ENCODE measurements around the gene FGF18. TPM values are rescaled to one million over a fixed set of nuclear protein-coding genes. Genes with fewer than 3 reads are reported as not detected.

FGF18 gene
- total and polyA plus RNA-seq, 2 donors from 2014 or later = 0.39 to 1.8 TPM

GRCh38 chr5:171422902-171423663 lies 3.6 kb downstream of the FGF18 start:
- Histone ChIP-seq H3K4me1 (ENCODE audit: control insufficient read depth in 2 of 3, insufficient read depth in 2 of 3, low read depth in 1 of 3, low read length in 3 of 3) (peaks cover 0 to 17% (median 0%) of the 10 kb centered on the region in 3 donors), H3K9ac (ENCODE audit: low read length in 3 of 3) (no peak overlapping the region), H3K9me3 (ENCODE audit: control insufficient read depth in 2 of 3, insufficient read depth in 1 of 3, low read length in 3 of 3) (no peaks in the 10 kb centered on the region), H3K36me3 (ENCODE audit: control insufficient read depth in 2 of 3, insufficient read depth in 3 of 3, low read length in 3 of 3) (no peaks in the 10 kb centered on the region), H3K4me3 (ENCODE audit: low read length in 3 of 3) (no peak overlapping the region), H3K27me3 (ENCODE audit: control insufficient read depth, insufficient read depth, low read length) (peaks cover 2% of the 10 kb centered on the region), H3K27ac (ENCODE audit: low read depth in 2 of 2, low read length in 2 of 2) (no peak overlapping the region)
- intact Hi-C loops (cut with DNase I) = loop anchor here (10.0 kb wide), 1 partner anchor 472 kb away; no protein-coding TSS in a partner anchor
- FAIRE-seq (no peak), DNase-seq (peak; percentile 76 to 82 (median 79))
- TF ChIP-seq, protein P1, sequence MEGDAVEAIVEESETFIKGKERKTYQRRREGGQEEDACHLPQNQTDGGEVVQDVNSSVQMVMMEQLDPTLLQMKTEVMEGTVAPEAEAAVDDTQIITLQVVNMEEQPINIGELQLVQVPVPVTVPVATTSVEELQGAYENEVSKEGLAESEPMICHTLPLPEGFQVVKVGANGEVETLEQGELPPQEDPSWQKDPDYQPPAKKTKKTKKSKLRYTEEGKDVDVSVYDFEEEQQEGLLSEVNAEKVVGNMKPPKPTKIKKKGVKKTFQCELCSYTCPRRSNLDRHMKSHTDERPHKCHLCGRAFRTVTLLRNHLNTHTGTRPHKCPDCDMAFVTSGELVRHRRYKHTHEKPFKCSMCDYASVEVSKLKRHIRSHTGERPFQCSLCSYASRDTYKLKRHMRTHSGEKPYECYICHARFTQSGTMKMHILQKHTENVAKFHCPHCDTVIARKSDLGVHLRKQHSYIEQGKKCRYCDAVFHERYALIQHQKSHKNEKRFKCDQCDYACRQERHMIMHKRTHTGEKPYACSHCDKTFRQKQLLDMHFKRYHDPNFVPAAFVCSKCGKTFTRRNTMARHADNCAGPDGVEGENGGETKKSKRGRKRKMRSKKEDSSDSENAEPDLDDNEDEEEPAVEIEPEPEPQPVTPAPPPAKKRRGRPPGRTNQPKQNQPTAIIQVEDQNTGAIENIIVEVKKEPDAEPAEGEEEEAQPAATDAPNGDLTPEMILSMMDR (IDR thresholded peaks at IDR 0.05; ENCODE audit: borderline replicate concordance, extremely low read depth, insufficient read depth) = no peak

GRCh38 chr5:171424726-171425125 lies 5.3 kb downstream of the FGF18 start:
- DNase-seq = peak in 2 of 5 donors; percentile 35 to 51
- Histone ChIP-seq H3K36me3 (ENCODE audit: control insufficient read depth in 2 of 3, insufficient read depth in 3 of 3, low read length in 3 of 3) (no peaks in the 10 kb centered on the region), H3K4me1 (ENCODE audit: control insufficient read depth in 2 of 3, insufficient read depth in 2 of 3, low read depth in 1 of 3, low read length in 3 of 3) (peaks cover 0 to 10% (median 0%) of the 10 kb centered on the region in 3 donors), H3K9me3 (ENCODE audit: control insufficient read depth in 2 of 3, insufficient read depth in 1 of 3, low read length in 3 of 3) (no peaks in the 10 kb centered on the region), H3K27ac (ENCODE audit: low read depth in 2 of 2, low read length in 2 of 2) (no peak overlapping the region), H3K9ac (ENCODE audit: low read length in 3 of 3) (no peak overlapping the region), H3K27me3 (ENCODE audit: control insufficient read depth, insufficient read depth, low read length) (peaks cover 2% of the 10 kb centered on the region), H3K4me3 (ENCODE audit: low read length in 3 of 3) (no peak overlapping the region)
- FAIRE-seq = no peak
- intact Hi-C loops (cut with DNase I) = loop anchor here (10.0 kb wide), 1 partner anchor 470 kb away; no protein-coding TSS in a partner anchor
- TF ChIP-seq, protein P1 (IDR thresholded peaks at IDR 0.05; ENCODE audit: borderline replicate concordance, extremely low read depth, insufficient read depth) = no peak

- no peak overlapping the region for H3K4me3 ChIP-seq (ENCODE audit: low read length in 3 of 3)
- peaks cover 2% of the 10 kb centered on the region for H3K27me3 ChIP-seq (ENCODE audit: control insufficient read depth, insufficient read depth, low read length)
- H3K4me1 ChIP-seq (ENCODE audit: control insufficient read depth in 2 of 3, insufficient read depth in 2 of 3, low read depth in 1 of 3, low read length in 3 of 3) = peaks cover 0 to 5% (median 0%) of the 10 kb centered on the region in 3 donors
- peak in 3 of 5 donors; percentile 28 to 42 (median 29) for DNase-seq
- H3K9me3 ChIP-seq (ENCODE audit: control insufficient read depth in 2 of 3, insufficient read depth in 1 of 3, low read length in 3 of 3) = no peaks in the 10 kb centered on the region
- TF ChIP-seq, protein P1 (IDR thresholded peaks at IDR 0.05; ENCODE audit: borderline replicate concordance, extremely low read depth, insufficient read depth) = no peak
- FAIRE-seq = no peak
- no peak overlapping the region for H3K27ac ChIP-seq (ENCODE audit: low read depth in 2 of 2, low read length in 2 of 2)
- intact Hi-C loops (cut with DNase I) = loop anchor here (10.0 kb wide), 1 partner anchor 469 kb away; no protein-coding TSS in a partner anchor
- no peak overlapping the region for H3K9ac ChIP-seq (ENCODE audit: low read length in 3 of 3)
- no peaks in the 10 kb centered on the region for H3K36me3 ChIP-seq (ENCODE audit: control insufficient read depth in 2 of 3, insufficient read depth in 3 of 3, low read length in 3 of 3)
Observed at GRCh38 chr5:171425596-171426244, 6.3 kb downstream of the FGF18 start.
